Ovary (tissue), 3 donors: ENCODE measurements around the gene ZFP28.

Experiments
- POLR2A ChIP-seq: fragments of 450-650 bp; IDR thresholded peaks from one replicate; pipeline ENCODE4 v1.6.1; 2017; ENCODE audit warnings: antibody characterized with exemption, mild to moderate bottlenecking, moderate library complexity
- TF ChIP-seq, protein P1 (sequence below), 3 donors: fragments of 450-650 bp in 2 of 3; fragments of 200-600 bp in 1 of 3; IDR thresholded peaks; one replicate each; pipeline versions ENCODE4 v1.5.1 to v1.8.0; 2016 to 2022; ENCODE audit warnings: antibody characterized with exemption in 3 of 3, mild to moderate bottlenecking in 1 of 3
- donor health status: DM: no; HTN: no; CAD: no.

DNA sequence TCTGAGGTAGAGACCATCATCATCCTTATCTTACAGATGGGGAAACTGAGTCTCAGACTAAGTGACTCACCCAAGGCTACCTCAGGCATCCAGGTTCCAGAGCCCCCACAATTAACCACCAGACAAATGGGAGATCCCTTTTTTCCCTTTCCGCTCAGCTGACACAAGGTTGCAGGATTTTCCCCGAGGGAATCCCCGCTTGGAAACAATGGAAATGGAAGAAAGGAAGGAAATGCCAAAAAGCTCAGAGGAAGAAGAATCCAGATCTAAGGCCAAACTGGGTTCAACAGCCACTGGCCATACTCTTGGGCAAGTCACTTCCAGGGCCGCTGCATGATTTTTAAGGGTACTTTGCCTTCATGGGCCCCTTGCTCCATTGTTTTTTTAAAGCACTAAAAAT lies 57.9 kb downstream of the ZFP28 start:
- TF ChIP-seq POLR2A, result no peak
- TF ChIP-seq, protein P1, sequence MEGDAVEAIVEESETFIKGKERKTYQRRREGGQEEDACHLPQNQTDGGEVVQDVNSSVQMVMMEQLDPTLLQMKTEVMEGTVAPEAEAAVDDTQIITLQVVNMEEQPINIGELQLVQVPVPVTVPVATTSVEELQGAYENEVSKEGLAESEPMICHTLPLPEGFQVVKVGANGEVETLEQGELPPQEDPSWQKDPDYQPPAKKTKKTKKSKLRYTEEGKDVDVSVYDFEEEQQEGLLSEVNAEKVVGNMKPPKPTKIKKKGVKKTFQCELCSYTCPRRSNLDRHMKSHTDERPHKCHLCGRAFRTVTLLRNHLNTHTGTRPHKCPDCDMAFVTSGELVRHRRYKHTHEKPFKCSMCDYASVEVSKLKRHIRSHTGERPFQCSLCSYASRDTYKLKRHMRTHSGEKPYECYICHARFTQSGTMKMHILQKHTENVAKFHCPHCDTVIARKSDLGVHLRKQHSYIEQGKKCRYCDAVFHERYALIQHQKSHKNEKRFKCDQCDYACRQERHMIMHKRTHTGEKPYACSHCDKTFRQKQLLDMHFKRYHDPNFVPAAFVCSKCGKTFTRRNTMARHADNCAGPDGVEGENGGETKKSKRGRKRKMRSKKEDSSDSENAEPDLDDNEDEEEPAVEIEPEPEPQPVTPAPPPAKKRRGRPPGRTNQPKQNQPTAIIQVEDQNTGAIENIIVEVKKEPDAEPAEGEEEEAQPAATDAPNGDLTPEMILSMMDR (IDR thresholded peaks at IDR 0.05), result no peak
